ENCODE results near the gene TGFBI. TPM values are rescaled to one million over a fixed set of nuclear protein-coding genes. Genes with fewer than 3 reads are reported as not detected.
A peak's percentile ranks its signal among the peaks of the same experiment; 100 is the strongest.

Gene TGFBI
- total RNA-seq, 2 experiments from 2014 or later = not detected

- H3K27me3 Mint-ChIP-seq (ENCODE audit: low read depth) = peaks cover 21% of the 10 kb centered on the region
- peaks cover 2% of the 10 kb centered on the region for H3K4me1 Mint-ChIP-seq (ENCODE audit: low read depth)
- intact Hi-C loops (cut with micrococcal nuclease) = loop anchor here (1.0 to 5.0 kb wide), 5 partner anchors 92 to 520 kb away; no protein-coding TSS in a partner anchor
Measured at GRCh38 chr5:136082390-136083193, 53.8 kb downstream of the TGFBI start.

DNA sequence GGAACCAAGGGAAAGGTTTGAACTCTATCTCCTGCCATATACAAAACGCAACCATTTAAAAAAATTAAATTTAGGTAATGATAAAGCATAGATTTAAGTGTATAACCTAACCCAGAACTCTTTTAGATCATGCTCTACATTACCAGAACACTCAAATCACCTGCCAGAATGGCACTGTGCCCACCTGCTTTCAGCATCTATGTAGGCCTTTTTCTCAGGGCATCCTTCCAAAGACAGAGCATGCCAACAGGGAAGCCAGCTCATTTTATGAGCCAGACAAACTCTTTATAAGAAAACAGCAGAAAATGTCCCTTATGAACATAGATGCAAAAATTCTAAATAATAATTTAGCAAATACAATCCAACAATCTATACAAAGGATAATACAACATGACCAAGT lies 55.9 kb downstream of the TGFBI start:
- CTCF ChIA-PET = interaction anchor here (0.6 to 1.8 kb wide), 3 partner anchors 10 to 90 kb away, joined by 3 to 4 read pairs (median 4); no protein-coding TSS in a partner anchor
- no peak for DNase-seq
- no peak overlapping the region for H3K27ac Mint-ChIP-seq
- no peak overlapping the region for H3K4me3 Mint-ChIP-seq
- H3K36me3 Mint-ChIP-seq (ENCODE audit: low read depth) = no peaks in the 10 kb centered on the region
- peaks cover 2% of the 10 kb centered on the region for H3K4me1 Mint-ChIP-seq (ENCODE audit: low read depth)
- H3K27me3 Mint-ChIP-seq (ENCODE audit: low read depth) = peaks cover 8% of the 10 kb centered on the region
- H3K9me3 Mint-ChIP-seq = no peaks in the 10 kb centered on the region
- intact Hi-C loops (cut with micrococcal nuclease) = loop anchor here (5.0 kb wide), 2 partner anchors 128 to 522 kb away; no protein-coding TSS in a partner anchor

More at GRCh38 chr5:136082390-136083193, 53.8 kb downstream of the TGFBI start:
- Mint-ChIP-seq H3K36me3 (ENCODE audit: low read depth) (no peaks in the 10 kb centered on the region), H3K9me3 (no peaks in the 10 kb centered on the region), H3K4me3 (no peak overlapping the region), H3K27ac (no peak overlapping the region)
- DNase-seq = peak; percentile 57
- CTCF ChIA-PET = interaction anchor here (1.0 to 1.1 kb wide), 2 partner anchors 43 to 131 kb away, joined by 3 to 4 read pairs; no protein-coding TSS in a partner anchor

- Mint-ChIP-seq H3K4me3 (no peak overlapping the region), H3K9me3 (no peaks in the 10 kb centered on the region), H3K4me1 (ENCODE audit: low read depth) (no peaks in the 10 kb centered on the region), H3K27me3 (ENCODE audit: low read depth) (no peaks in the 10 kb centered on the region), H3K27ac (no peak overlapping the region), H3K36me3 (ENCODE audit: low read depth) (no peaks in the 10 kb centered on the region)
- no peak for DNase-seq
- CTCF ChIA-PET = interaction anchor here (0.7 kb wide), 1 partner anchor 1001 kb away, joined by 3 read pairs; no protein-coding TSS in a partner anchor
- intact Hi-C loops (cut with micrococcal nuclease) = no loop called here
Measured at GRCh38 chr5:136086783-136087566, 58.2 kb downstream of the TGFBI start.

GRCh38 chr5:136087961-136088871 lies 59.4 kb downstream of the TGFBI start:
- no peak overlapping the region for H3K27ac Mint-ChIP-seq
- no peak for DNase-seq
- no peak overlapping the region for H3K4me3 Mint-ChIP-seq
- H3K9me3 Mint-ChIP-seq = no peaks in the 10 kb centered on the region
- intact Hi-C loops (cut with micrococcal nuclease) = no loop called here
- no peaks in the 10 kb centered on the region for H3K4me1 Mint-ChIP-seq (ENCODE audit: low read depth)
- CTCF ChIA-PET = interaction anchor here (0.8 kb wide), 1 partner anchor 199 kb away, joined by 3 read pairs; no protein-coding TSS in a partner anchor
- no peaks in the 10 kb centered on the region for H3K27me3 Mint-ChIP-seq (ENCODE audit: low read depth)
- H3K36me3 Mint-ChIP-seq (ENCODE audit: low read depth) = no peaks in the 10 kb centered on the region

DNA sequence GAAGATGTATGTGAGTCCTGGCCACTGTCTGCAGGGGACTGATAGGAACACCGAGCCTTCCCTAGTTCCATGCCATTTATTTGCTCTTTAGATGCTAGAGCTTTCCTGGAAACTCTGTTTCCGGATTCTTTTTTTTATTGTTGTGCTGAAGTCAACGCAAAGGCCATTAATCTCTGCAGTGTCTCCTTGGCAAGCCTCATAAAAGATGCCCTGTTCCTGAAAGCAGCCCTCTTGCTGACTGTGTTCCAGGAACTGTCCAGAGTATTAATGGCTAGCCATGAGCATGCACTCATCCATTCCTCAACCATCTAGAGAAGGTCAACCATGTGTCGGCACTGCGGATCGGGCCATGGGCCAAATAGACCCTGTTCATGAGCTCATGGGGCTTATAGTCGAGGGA lies 61.0 kb downstream of the TGFBI start:
- CTCF ChIA-PET = no interaction called here
- Mint-ChIP-seq H3K4me1 (ENCODE audit: low read depth) (no peaks in the 10 kb centered on the region), H3K9me3 (no peaks in the 10 kb centered on the region), H3K27me3 (ENCODE audit: low read depth) (peaks cover 3% of the 10 kb centered on the region), H3K27ac (no peak overlapping the region), H3K36me3 (ENCODE audit: low read depth) (no peaks in the 10 kb centered on the region), H3K4me3 (no peak overlapping the region)
- intact Hi-C loops (cut with micrococcal nuclease) = no loop called here
- DNase-seq = no peak

DNA sequence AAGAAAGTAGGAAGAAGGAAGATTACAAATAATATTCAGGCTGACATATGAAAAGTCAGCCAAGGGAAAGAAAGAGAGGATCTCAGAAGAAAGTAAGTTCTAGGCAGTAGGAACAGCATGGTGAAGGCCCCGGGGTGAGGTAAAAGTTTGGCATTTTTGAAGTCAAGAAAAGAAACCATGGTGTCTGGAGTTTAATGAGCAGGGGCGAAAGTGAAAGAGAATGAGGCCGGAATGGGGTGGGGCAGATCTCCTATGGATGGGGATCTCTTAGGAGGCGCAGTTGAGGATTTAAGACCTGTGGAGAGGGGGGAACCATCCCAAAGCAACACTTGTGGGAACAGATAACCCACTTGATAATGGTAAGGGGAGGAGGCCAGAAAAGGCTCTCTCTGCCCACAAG lies 61.5 kb downstream of the TGFBI start:
- CTCF ChIA-PET = no interaction called here
- H3K4me1 Mint-ChIP-seq (ENCODE audit: low read depth) = no peaks in the 10 kb centered on the region

GRCh38 chr5:136094189-136094912 lies 65.6 kb downstream of the TGFBI start:
- intact Hi-C loops (cut with micrococcal nuclease) = no loop called here
- Mint-ChIP-seq H3K9me3 (no peaks in the 10 kb centered on the region), H3K4me3 (no peak overlapping the region), H3K36me3 (ENCODE audit: low read depth) (no peaks in the 10 kb centered on the region), H3K27ac (no peak overlapping the region), H3K27me3 (ENCODE audit: low read depth) (peaks cover 9% of the 10 kb centered on the region), H3K4me1 (ENCODE audit: low read depth) (no peaks in the 10 kb centered on the region)
- CTCF ChIA-PET = no interaction called here
- no peak for DNase-seq

More for the DNA sequence above, 61.5 kb downstream of the TGFBI start:
- H3K27ac Mint-ChIP-seq = no peak overlapping the region
- no peaks in the 10 kb centered on the region for H3K36me3 Mint-ChIP-seq (ENCODE audit: low read depth)
- H3K4me3 Mint-ChIP-seq = no peak overlapping the region
- no peaks in the 10 kb centered on the region for H3K9me3 Mint-ChIP-seq
- intact Hi-C loops (cut with micrococcal nuclease) = no loop called here
- DNase-seq = no peak
- peaks cover 3% of the 10 kb centered on the region for H3K27me3 Mint-ChIP-seq (ENCODE audit: low read depth)

DNA sequence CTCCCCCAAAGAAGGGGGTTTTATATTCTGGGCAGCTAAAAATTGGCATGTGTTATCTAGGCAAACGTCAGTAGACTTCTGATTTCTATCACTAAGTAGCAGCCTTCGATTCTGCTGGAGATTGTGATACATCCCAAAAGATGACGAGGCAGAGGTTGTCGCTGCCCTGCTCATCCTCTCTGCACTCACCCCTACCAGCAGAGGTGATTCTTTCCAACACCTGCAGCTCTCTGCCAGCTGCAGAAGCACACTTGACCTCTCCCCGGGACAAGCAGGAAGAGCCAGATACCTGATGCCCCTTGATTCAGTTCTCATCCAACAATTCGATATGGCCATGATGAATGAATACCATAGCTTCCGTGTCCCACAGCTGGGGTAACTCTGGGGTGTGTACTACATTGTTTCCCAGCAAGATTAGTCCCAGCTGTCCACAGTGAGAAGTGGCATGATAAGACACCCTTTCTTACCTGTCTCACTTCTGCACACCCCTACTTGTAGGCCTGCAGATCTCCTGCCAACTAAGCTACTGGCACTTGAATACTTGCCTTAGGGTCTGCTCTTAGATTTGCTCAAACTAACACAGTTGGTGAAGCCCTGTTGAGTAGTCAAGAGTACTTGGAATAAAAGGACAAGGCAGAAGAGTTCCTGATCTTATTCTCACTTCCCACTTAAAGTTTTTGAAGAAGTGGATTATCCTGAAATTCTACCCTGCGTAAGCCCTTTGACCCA lies 66.3 kb downstream of the TGFBI start:
- H3K9me3 Mint-ChIP-seq = no peaks in the 10 kb centered on the region
- H3K27me3 Mint-ChIP-seq (ENCODE audit: low read depth) = peaks cover 9% of the 10 kb centered on the region
- H3K4me3 Mint-ChIP-seq = no peak overlapping the region
- intact Hi-C loops (cut with micrococcal nuclease) = no loop called here
- no peaks in the 10 kb centered on the region for H3K4me1 Mint-ChIP-seq (ENCODE audit: low read depth)
- no peak for DNase-seq
- H3K27ac Mint-ChIP-seq = no peak overlapping the region
- H3K36me3 Mint-ChIP-seq (ENCODE audit: low read depth) = no peaks in the 10 kb centered on the region
- CTCF ChIA-PET = no interaction called here

DNA sequence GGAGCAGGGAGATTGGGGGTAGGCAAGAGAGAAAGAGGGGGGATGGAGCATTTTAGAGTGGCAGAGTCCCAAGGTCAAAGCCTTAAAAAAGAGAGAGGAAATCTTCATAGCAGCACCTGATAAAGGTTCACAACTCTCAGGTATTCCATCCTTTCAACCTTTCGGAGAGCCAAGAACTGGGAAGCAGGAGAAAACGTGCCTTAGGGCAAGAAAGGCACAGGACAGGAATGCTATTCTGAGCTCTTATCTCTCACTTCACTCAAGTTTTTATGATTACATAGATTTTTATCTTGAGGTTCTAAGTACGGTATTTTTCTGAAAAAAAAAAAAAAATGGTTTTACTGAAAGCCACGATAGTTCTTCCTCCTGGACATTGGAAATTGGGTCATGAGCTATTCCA lies 69.4 kb downstream of the TGFBI start:
- H3K36me3 Mint-ChIP-seq (ENCODE audit: low read depth) = no peaks in the 10 kb centered on the region
- no peak overlapping the region for H3K4me3 Mint-ChIP-seq
- no peaks in the 10 kb centered on the region for H3K4me1 Mint-ChIP-seq (ENCODE audit: low read depth)
- intact Hi-C loops (cut with micrococcal nuclease) = no loop called here
- CTCF ChIA-PET = interaction anchor here (0.6 kb wide), 1 partner anchor 1625 kb away, joined by 4 read pairs; no protein-coding TSS in a partner anchor
- H3K27me3 Mint-ChIP-seq (ENCODE audit: low read depth) = peaks cover 9% of the 10 kb centered on the region
- H3K27ac Mint-ChIP-seq = no peak overlapping the region
- no peaks in the 10 kb centered on the region for H3K9me3 Mint-ChIP-seq
- DNase-seq = no peak

DNA sequence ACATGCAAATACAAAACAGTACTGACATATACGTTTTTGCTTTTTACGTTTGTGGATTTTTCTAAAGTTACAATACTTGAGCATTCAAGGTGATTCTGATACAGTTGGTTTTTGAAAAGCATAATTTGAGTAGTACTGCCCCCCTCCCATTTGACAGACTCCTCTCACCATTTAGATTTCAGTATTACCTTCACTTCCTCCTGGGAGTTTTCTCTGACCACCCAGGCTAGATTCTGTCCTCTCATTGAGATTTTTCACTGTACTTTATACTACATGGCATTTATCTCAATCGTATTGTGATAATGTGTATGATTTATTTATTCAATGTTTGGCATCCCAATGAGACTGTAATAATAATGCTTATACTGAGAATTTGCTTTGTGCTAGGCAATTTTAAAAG lies 71.1 kb downstream of the TGFBI start:
- H3K4me3 Mint-ChIP-seq = no peak overlapping the region
- no peak for DNase-seq
- H3K4me1 Mint-ChIP-seq (ENCODE audit: low read depth) = no peaks in the 10 kb centered on the region
- no peaks in the 10 kb centered on the region for H3K36me3 Mint-ChIP-seq (ENCODE audit: low read depth)
- H3K27me3 Mint-ChIP-seq (ENCODE audit: low read depth) = peaks cover 5% of the 10 kb centered on the region
- H3K9me3 Mint-ChIP-seq = no peaks in the 10 kb centered on the region
- CTCF ChIA-PET = no interaction called here
- H3K27ac Mint-ChIP-seq = no peak overlapping the region
- intact Hi-C loops (cut with micrococcal nuclease) = no loop called here

GRCh38 chr5:136101884-136102283 lies 73.1 kb downstream of the TGFBI start:
- DNase-seq = no peak
- CTCF ChIA-PET = no interaction called here
- intact Hi-C loops (cut with micrococcal nuclease) = no loop called here
- Mint-ChIP-seq H3K4me1 (ENCODE audit: low read depth) (no peaks in the 10 kb centered on the region), H3K27me3 (ENCODE audit: low read depth) (peaks cover 2% of the 10 kb centered on the region), H3K4me3 (no peak overlapping the region), H3K27ac (no peak overlapping the region), H3K36me3 (ENCODE audit: low read depth) (no peaks in the 10 kb centered on the region), H3K9me3 (no peaks in the 10 kb centered on the region)

Data from activated naive CD4-positive, alpha-beta T cell treated with anti-CD3 and anti-CD28 coated beads for 36 hours (primary cell).